Smooth muscle cell (in vitro differentiated cells): ENCODE measurements around the gene TAS2R1. TPM values are rescaled to one million over a fixed set of nuclear protein-coding genes. Genes with fewer than 3 reads are reported as not detected.

ENCODE experiments used
- DNase-seq: peaks from one replicate; lab custom pipeline; 2025; ENCODE audit not compliant: unreplicated experiment; lab: John Stamatoyannopoulos, UW
- H2AFZ ChIP-seq: fragments of 200-600 bp; sonication (generic); 2 replicates; pipeline ENCODE4 v1.6.0; 2016; ENCODE audit warnings: antibody characterized with exemption, low read depth, mild to moderate bottlenecking
- H3F3A ChIP-seq: fragments of 200-600 bp; sonication (generic); 2 replicates; pipeline ENCODE4 v1.6.0; 2017; ENCODE audit warnings: antibody characterized with exemption, low read depth
- H3K27ac ChIP-seq: fragments of 200-600 bp; sonication (generic); 2 replicates; pipeline ENCODE4 v1.5.1; 2016; ENCODE audit warnings: low read depth, mild to moderate bottlenecking
- H3K27me3 ChIP-seq: fragments of 200-600 bp; sonication (generic); 2 replicates; pipeline ENCODE4 v1.6.1; 2016; ENCODE audit warnings: low read depth, mild to moderate bottlenecking
- H3K36me3 ChIP-seq: fragments of 200-600 bp; sonication (generic); 2 replicates; pipeline ENCODE4 v1.5.1; 2016; ENCODE audit warnings: low read depth
- H3K4me1 ChIP-seq: fragments of 200-600 bp; sonication (generic); 2 replicates; pipeline ENCODE4 v1.5.1; 2016; ENCODE audit warnings: low read depth
- H3K4me2 ChIP-seq: fragments of 200-600 bp; sonication (generic); 2 replicates; pipeline ENCODE4 v1.6.0; 2016; ENCODE audit warnings: mild to moderate bottlenecking
- H3K4me3 ChIP-seq: fragments of 200-600 bp; sonication (generic); 2 replicates; pipeline ENCODE4 v1.5.1; 2016; ENCODE audit warnings: mild to moderate bottlenecking
- H3K79me2 ChIP-seq: fragments of 200-600 bp; sonication (generic); 2 replicates; pipeline ENCODE4 v1.6.0; 2016; ENCODE audit warnings: low read depth, mild to moderate bottlenecking
- H3K9ac ChIP-seq: fragments of 200-600 bp; sonication (generic); 2 replicates; pipeline ENCODE4 v1.6.0; 2016; ENCODE audit warnings: low read depth
- H3K9me3 ChIP-seq: fragments of 200-600 bp; sonication (generic); replicated peaks from 2 replicates; pipeline ENCODE4 v1.5.1; 2016; ENCODE audit warnings: low read depth
- H4K20me1 ChIP-seq: fragments of 200-600 bp; sonication (generic); 2 replicates; pipeline ENCODE4 v1.6.0; 2016; ENCODE audit warnings: low read depth
- WGBS: methylation state at CpG from one replicate; pipeline ENCODE4 v1.1.7; 2016; ENCODE audit warnings: low lambda C conversion rate; 5-methylcytosine and 5-hydroxymethylcytosine counted together
- polyA plus RNA-seq: library from polyadenylated mRNA; unstranded; fragments of >200 nt; fragmentation: Nextera tagmentation; extraction: Ambion mirVana; gene quantifications from 2 replicates; pipeline ENCODE4 v1.2.1, GENCODE V29; 2016
- total RNA-seq: library from RNA; depleted of rRNA; stranded (reverse); fragments of >200 nt; gene quantifications from 2 replicates; pipeline ENCODE4 v1.2.3, GENCODE V29; 2014
- TF ChIP-seq, protein P1 (sequence below): fragments of 200-600 bp; sonication (generic); IDR thresholded peaks from 2 replicates; pipeline ENCODE4 v1.5.1; 2017; ENCODE audit warnings: borderline replicate concordance, mild to moderate bottlenecking, antibody characterized with exemption; ENCODE audit not compliant: insufficient read depth, poor library complexity, severe bottlenecking

The TAS2R1 gene
- total and polyA plus RNA-seq, 2 experiments from 2014 or later: 0.53 TPM; not detected in 1

DNA sequence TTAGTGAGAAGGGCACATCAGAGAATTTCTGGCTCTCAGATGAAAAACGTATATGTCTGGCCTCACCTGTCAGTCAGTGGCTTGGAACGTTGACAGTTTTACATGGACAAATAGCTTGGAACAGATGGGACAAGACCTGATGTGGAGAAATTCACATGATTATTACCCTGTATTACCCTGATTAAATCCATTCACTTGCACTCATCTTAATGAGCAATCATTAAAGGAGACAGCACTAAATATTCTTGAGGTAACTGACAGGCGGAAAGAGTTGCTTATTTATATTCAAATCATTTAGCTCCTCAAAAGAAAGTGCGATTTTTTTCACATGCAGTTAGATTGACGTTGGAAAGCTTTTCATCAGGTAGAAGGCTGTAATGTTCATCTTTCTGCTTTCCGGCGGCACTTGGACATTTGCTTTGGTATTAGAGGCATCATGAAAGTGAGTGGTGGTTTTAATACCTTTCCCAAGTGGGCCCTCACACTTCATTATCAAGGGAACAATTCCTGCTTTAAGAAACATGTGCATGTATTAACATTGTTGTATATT, 11.7 kb upstream of the TAS2R1 start:
- H3K79me2 ChIP-seq: no peaks in the 10 kb centered on the region
- no peak overlapping the region for H2AFZ ChIP-seq
- DNase-seq: no peak
- no peaks in the 10 kb centered on the region for H3K9me3 ChIP-seq
- WGBS: 93% methylated on average over 7 of the region's 7 CpGs
- H3K4me3 ChIP-seq: no peak overlapping the region
- no peak overlapping the region for H3K4me2 ChIP-seq
- no peaks in the 10 kb centered on the region for H3K36me3 ChIP-seq
- no peak overlapping the region for H3K27ac ChIP-seq
- H3K9ac ChIP-seq: no peak overlapping the region
- H3K4me1 ChIP-seq: no peaks in the 10 kb centered on the region
- no peaks in the 10 kb centered on the region for H3K27me3 ChIP-seq
- TF ChIP-seq, protein P1, sequence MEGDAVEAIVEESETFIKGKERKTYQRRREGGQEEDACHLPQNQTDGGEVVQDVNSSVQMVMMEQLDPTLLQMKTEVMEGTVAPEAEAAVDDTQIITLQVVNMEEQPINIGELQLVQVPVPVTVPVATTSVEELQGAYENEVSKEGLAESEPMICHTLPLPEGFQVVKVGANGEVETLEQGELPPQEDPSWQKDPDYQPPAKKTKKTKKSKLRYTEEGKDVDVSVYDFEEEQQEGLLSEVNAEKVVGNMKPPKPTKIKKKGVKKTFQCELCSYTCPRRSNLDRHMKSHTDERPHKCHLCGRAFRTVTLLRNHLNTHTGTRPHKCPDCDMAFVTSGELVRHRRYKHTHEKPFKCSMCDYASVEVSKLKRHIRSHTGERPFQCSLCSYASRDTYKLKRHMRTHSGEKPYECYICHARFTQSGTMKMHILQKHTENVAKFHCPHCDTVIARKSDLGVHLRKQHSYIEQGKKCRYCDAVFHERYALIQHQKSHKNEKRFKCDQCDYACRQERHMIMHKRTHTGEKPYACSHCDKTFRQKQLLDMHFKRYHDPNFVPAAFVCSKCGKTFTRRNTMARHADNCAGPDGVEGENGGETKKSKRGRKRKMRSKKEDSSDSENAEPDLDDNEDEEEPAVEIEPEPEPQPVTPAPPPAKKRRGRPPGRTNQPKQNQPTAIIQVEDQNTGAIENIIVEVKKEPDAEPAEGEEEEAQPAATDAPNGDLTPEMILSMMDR: no peak
- H3F3A ChIP-seq: no peaks in the 10 kb centered on the region
- no peaks in the 10 kb centered on the region for H4K20me1 ChIP-seq

DNA sequence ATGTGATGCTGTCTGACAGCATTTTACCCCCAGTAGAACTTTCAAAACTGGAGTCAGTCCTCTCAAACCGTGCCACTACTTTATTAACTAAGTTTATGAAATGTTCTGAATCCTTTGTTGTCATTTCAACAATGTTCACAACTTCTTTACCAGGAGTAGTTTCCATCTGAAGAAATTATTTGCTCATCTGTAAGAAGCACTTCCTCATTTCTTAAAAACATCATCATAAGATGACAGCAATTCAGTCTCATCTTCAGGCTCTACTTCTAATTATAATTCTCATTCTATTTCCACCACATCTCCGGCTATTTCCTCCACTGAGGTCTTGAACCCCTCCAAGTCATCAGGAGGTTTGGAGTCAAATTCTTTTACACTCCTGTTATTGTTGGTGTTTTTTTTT, 2.3 kb upstream of the TAS2R1 start:
- Histone ChIP-seq H3K36me3 (no peaks in the 10 kb centered on the region), H4K20me1 (no peaks in the 10 kb centered on the region)

DNA sequence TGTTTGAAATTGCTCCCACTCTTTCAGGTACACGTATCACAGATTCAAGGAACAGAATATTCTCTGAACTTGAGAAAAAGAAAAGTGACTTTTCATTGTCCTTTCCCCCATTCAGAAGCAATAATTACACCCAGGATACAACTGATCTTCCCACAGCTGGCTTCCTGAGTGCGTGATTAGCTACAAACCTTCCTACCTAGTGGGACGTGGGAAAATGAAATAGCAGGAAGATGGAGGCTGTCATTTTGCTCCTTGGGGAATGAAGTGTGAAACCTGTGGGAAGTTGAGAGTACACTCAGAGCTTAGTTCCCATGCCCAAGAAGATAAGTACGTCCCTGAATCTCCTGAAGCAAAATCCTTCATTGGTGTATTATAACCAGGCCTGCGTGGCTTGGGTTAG, 2.6 kb downstream of the TAS2R1 start:
- Histone ChIP-seq H3K9me3 (no peaks in the 10 kb centered on the region), H3K79me2 (no peaks in the 10 kb centered on the region), H3K36me3 (no peaks in the 10 kb centered on the region), H3K27ac (no peak overlapping the region), H3K4me2 (no peak overlapping the region), H3K4me3 (no peak overlapping the region), H3F3A (peaks cover 13% of the 10 kb centered on the region), H3K27me3 (no peaks in the 10 kb centered on the region), H2AFZ (no peak overlapping the region), H4K20me1 (no peaks in the 10 kb centered on the region), H3K4me1 (peaks cover 18% of the 10 kb centered on the region), H3K9ac (no peak overlapping the region)
- TF ChIP-seq, protein P1: no peak
- WGBS: 80% methylated on average over 5 of the region's 5 CpGs
- DNase-seq: no peak

More for the DNA sequence above, 2.3 kb upstream of the TAS2R1 start:
- WGBS: 97% methylated on average over 2 of the region's 2 CpGs
- no peak overlapping the region for H3K27ac ChIP-seq
- no peaks in the 10 kb centered on the region for H3K9me3 ChIP-seq
- no peak overlapping the region for H2AFZ ChIP-seq
- H3K4me3 ChIP-seq: no peak overlapping the region
- no peak for DNase-seq
- H3K9ac ChIP-seq: no peak overlapping the region
- H3F3A ChIP-seq: no peaks in the 10 kb centered on the region
- no peaks in the 10 kb centered on the region for H3K27me3 ChIP-seq
- no peaks in the 10 kb centered on the region for H3K4me1 ChIP-seq
- H3K79me2 ChIP-seq: no peaks in the 10 kb centered on the region
- TF ChIP-seq, protein P1: no peak
- no peak overlapping the region for H3K4me2 ChIP-seq

DNA sequence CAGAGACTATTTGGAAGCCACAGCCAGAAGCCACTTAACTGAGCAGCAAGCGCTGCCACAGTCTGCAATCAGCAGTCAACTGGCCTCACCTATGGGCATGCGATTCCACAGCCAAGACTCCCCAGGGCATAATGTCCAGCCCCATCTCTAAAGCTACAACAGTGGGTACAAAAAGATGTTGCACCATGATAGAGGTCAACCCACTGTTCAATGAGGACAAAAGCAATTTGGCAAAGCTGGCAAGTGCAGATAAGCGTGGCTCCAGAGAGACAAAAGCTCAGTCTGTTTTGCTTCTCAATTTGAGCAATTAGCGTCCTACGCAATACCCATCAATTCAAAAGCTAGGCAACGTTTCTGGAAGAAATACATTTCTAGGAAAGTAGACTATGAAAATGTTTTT, 3.2 kb downstream of the TAS2R1 start:
- Histone ChIP-seq H3K4me1 (peaks cover 23% of the 10 kb centered on the region), H3K79me2 (no peaks in the 10 kb centered on the region), H3K27ac (no peak overlapping the region), H3K4me3 (no peak overlapping the region), H3K4me2 (no peak overlapping the region), H3K9me3 (no peaks in the 10 kb centered on the region), H3K36me3 (no peaks in the 10 kb centered on the region), H2AFZ (no peak overlapping the region), H4K20me1 (no peaks in the 10 kb centered on the region), H3K27me3 (no peaks in the 10 kb centered on the region), H3F3A (peaks cover 19% of the 10 kb centered on the region), H3K9ac (no peak overlapping the region)
- DNase-seq: no peak
- 91% methylated on average over 6 of the region's 6 CpGs for WGBS
- TF ChIP-seq, protein P1: no peak
